ENCODE data around the gene ABCG4.

ABCG4 gene

GRCh38 chr11:119187123-119187892 is 38.5 kb downstream of the ABCG4 start:
- no CpG with 5 or more reads among the region's 21 CpGs for WGBS, 2 donors (ENCODE audit: extremely low coverage in 2 of 2, insufficient read length in 2 of 2, insufficient replicate concordance in 1 of 2)

GRCh38 chr11:119188067-119188466 is 39.2 kb downstream of the ABCG4 start:
- Histone ChIP-seq H3K79me1 (ENCODE audit: low read depth, low read length) (peaks cover 2% of the 10 kb centered on the region), H2BK15ac (ENCODE audit: low read length) (peak overlapping the region; percentile 89), H3K27ac (replicated peaks; ENCODE audit: low read length) (no peak overlapping the region), H3K4me2 (ENCODE audit: insufficient read depth, low read length, poor library complexity, severe bottlenecking) (peak overlapping the region; percentile 11), H3K23ac (ENCODE audit: low read depth, low read length, poor library complexity) (no peak overlapping the region), H3K9ac (ENCODE audit: low read depth, low read length, poor library complexity) (no peak overlapping the region), H3K4me3 (ENCODE audit: low read length in 2 of 2) (no peak overlapping the region), H3K4me1 (ENCODE audit: control insufficient read depth in 2 of 2, insufficient read depth in 1 of 2, low read depth in 1 of 2, low read length in 2 of 2) (peaks cover 0 to 6% of the 10 kb centered on the region in 2 donors), H3K18ac (ENCODE audit: low read length) (peak overlapping the region; percentile 28), H2AFZ (ENCODE audit: low read length) (peak overlapping the region; percentile 4), H4K8ac (ENCODE audit: low read depth, low read length) (no peak overlapping the region), H3K27me3 (ENCODE audit: control insufficient read depth in 3 of 3, insufficient read depth in 3 of 3, low read depth in 1 of 3, low read length in 3 of 3) (peaks cover 0 to 43% (median 0%) of the 10 kb centered on the region in 3 experiments), H4K91ac (ENCODE audit: low read depth, low read length, poor library complexity) (no peak overlapping the region), H2BK5ac (ENCODE audit: low read length) (no peak overlapping the region), H2AK5ac (ENCODE audit: low read depth, low read length) (peak overlapping the region; percentile 36), H2BK120ac (ENCODE audit: low read depth, low read length) (no peak overlapping the region), H3K36me3 (replicated peaks in 1 of 2; ENCODE audit: control insufficient read depth in 2 of 2, insufficient read depth in 2 of 2, low read length in 2 of 2) (no peaks in the 10 kb centered on the region), H2BK12ac (ENCODE audit: low read length) (peak overlapping the region; percentile 41), H3K4ac (ENCODE audit: low read length) (no peak overlapping the region), H3K9me3 (replicated peaks in 1 of 2; ENCODE audit: control insufficient read depth in 2 of 2, insufficient read depth in 1 of 2, low read depth in 1 of 2, low read length in 2 of 2) (no peaks in the 10 kb centered on the region), H3K14ac (ENCODE audit: low read length) (peak overlapping the region; percentile 38)
- DNase-seq (ENCODE audit: low spot score): no peak
- WGBS, 2 donors (ENCODE audit: extremely low coverage in 2 of 2, insufficient read length in 2 of 2, insufficient replicate concordance in 1 of 2): no CpG with 5 or more reads among the region's 11 CpGs

More at GRCh38 chr11:119187123-119187892, 38.5 kb downstream of the ABCG4 start:
- Histone ChIP-seq H3K4ac (ENCODE audit: low read length) (no peak overlapping the region), H2BK15ac (ENCODE audit: low read length) (no peak overlapping the region), H3K4me1 (ENCODE audit: control insufficient read depth in 2 of 2, insufficient read depth in 1 of 2, low read depth in 1 of 2, low read length in 2 of 2) (peaks cover 0 to 6% of the 10 kb centered on the region in 2 donors), H3K4me3 (ENCODE audit: low read length in 2 of 2) (no peak overlapping the region), H3K9ac (ENCODE audit: low read depth, low read length, poor library complexity) (no peak overlapping the region), H2BK5ac (ENCODE audit: low read length) (no peak overlapping the region), H3K23ac (ENCODE audit: low read depth, low read length, poor library complexity) (no peak overlapping the region), H3K9me3 (replicated peaks in 1 of 2; ENCODE audit: control insufficient read depth in 2 of 2, insufficient read depth in 1 of 2, low read depth in 1 of 2, low read length in 2 of 2) (no peaks in the 10 kb centered on the region), H3K14ac (ENCODE audit: low read length) (peak overlapping the region; percentile 38), H4K8ac (ENCODE audit: low read depth, low read length) (no peak overlapping the region), H3K4me2 (ENCODE audit: insufficient read depth, low read length, poor library complexity, severe bottlenecking) (no peak overlapping the region), H2BK12ac (ENCODE audit: low read length) (no peak overlapping the region), H3K27me3 (ENCODE audit: control insufficient read depth in 3 of 3, insufficient read depth in 3 of 3, low read depth in 1 of 3, low read length in 3 of 3) (peaks cover 0 to 45% (median 0%) of the 10 kb centered on the region in 3 experiments), H3K27ac (replicated peaks; ENCODE audit: low read length) (no peak overlapping the region), H3K36me3 (replicated peaks in 1 of 2; ENCODE audit: control insufficient read depth in 2 of 2, insufficient read depth in 2 of 2, low read length in 2 of 2) (peaks cover 0 to under 1% of the 10 kb centered on the region in 2 donors), H2AFZ (ENCODE audit: low read length) (no peak overlapping the region), H3K79me1 (ENCODE audit: low read depth, low read length) (peaks cover 2% of the 10 kb centered on the region), H2BK120ac (ENCODE audit: low read depth, low read length) (no peak overlapping the region), H3K18ac (ENCODE audit: low read length) (no peak overlapping the region), H2AK5ac (ENCODE audit: low read depth, low read length) (peak overlapping the region; percentile 36), H4K91ac (ENCODE audit: low read depth, low read length, poor library complexity) (no peak overlapping the region)
- DNase-seq (ENCODE audit: low spot score): no peak

GRCh38 chr11:119188887-119189286 is 40.0 kb downstream of the ABCG4 start:
- WGBS, 2 donors (ENCODE audit: extremely low coverage in 2 of 2, insufficient read length in 2 of 2, insufficient replicate concordance in 1 of 2): no CpG with 5 or more reads among the region's 8 CpGs
- Histone ChIP-seq H3K79me1 (ENCODE audit: low read depth, low read length) (peaks cover 2% of the 10 kb centered on the region), H2AK5ac (ENCODE audit: low read depth, low read length) (peak overlapping the region; percentile 81), H3K14ac (ENCODE audit: low read length) (no peak overlapping the region), H3K9me3 (replicated peaks in 1 of 2; ENCODE audit: control insufficient read depth in 2 of 2, insufficient read depth in 1 of 2, low read depth in 1 of 2, low read length in 2 of 2) (no peaks in the 10 kb centered on the region), H3K36me3 (replicated peaks in 1 of 2; ENCODE audit: control insufficient read depth in 2 of 2, insufficient read depth in 2 of 2, low read length in 2 of 2) (no peaks in the 10 kb centered on the region), H2BK15ac (ENCODE audit: low read length) (peak overlapping the region; percentile 89), H3K27ac (replicated peaks; ENCODE audit: low read length) (no peak overlapping the region), H2AFZ (ENCODE audit: low read length) (no peak overlapping the region), H4K8ac (ENCODE audit: low read depth, low read length) (no peak overlapping the region), H3K4me1 (ENCODE audit: control insufficient read depth in 2 of 2, insufficient read depth in 1 of 2, low read depth in 1 of 2, low read length in 2 of 2) (peaks cover 0 to 6% of the 10 kb centered on the region in 2 donors), H2BK120ac (ENCODE audit: low read depth, low read length) (no peak overlapping the region), H3K4ac (ENCODE audit: low read length) (no peak overlapping the region), H3K23ac (ENCODE audit: low read depth, low read length, poor library complexity) (no peak overlapping the region), H4K91ac (ENCODE audit: low read depth, low read length, poor library complexity) (no peak overlapping the region), H2BK12ac (ENCODE audit: low read length) (no peak overlapping the region), H3K18ac (ENCODE audit: low read length) (peak overlapping the region; percentile 5), H2BK5ac (ENCODE audit: low read length) (peak overlapping the region; percentile 71), H3K27me3 (ENCODE audit: control insufficient read depth in 3 of 3, insufficient read depth in 3 of 3, low read depth in 1 of 3, low read length in 3 of 3) (peaks cover 0 to 43% (median 0%) of the 10 kb centered on the region in 3 experiments), H3K4me2 (ENCODE audit: insufficient read depth, low read length, poor library complexity, severe bottlenecking) (no peak overlapping the region), H3K4me3 (ENCODE audit: low read length in 2 of 2) (no peak overlapping the region), H3K9ac (ENCODE audit: low read depth, low read length, poor library complexity) (no peak overlapping the region)
- no peak for DNase-seq (ENCODE audit: low spot score)

- Histone ChIP-seq H3K9me3 (replicated peaks in 1 of 2; ENCODE audit: control insufficient read depth in 2 of 2, insufficient read depth in 1 of 2, low read depth in 1 of 2, low read length in 2 of 2) (no peaks in the 10 kb centered on the region), H3K18ac (ENCODE audit: low read length) (no peak overlapping the region), H3K36me3 (replicated peaks in 1 of 2; ENCODE audit: control insufficient read depth in 2 of 2, insufficient read depth in 2 of 2, low read length in 2 of 2) (no peaks in the 10 kb centered on the region), H2BK120ac (ENCODE audit: low read depth, low read length) (no peak overlapping the region), H2AFZ (ENCODE audit: low read length) (no peak overlapping the region), H2BK5ac (ENCODE audit: low read length) (peak overlapping the region; percentile 71), H3K23ac (ENCODE audit: low read depth, low read length, poor library complexity) (no peak overlapping the region), H3K79me1 (ENCODE audit: low read depth, low read length) (peaks cover 2% of the 10 kb centered on the region), H2AK5ac (ENCODE audit: low read depth, low read length) (peak overlapping the region; percentile 81), H4K8ac (ENCODE audit: low read depth, low read length) (no peak overlapping the region), H2BK15ac (ENCODE audit: low read length) (peak overlapping the region; percentile 67), H4K91ac (ENCODE audit: low read depth, low read length, poor library complexity) (no peak overlapping the region), H3K4me2 (ENCODE audit: insufficient read depth, low read length, poor library complexity, severe bottlenecking) (no peak overlapping the region), H3K4ac (ENCODE audit: low read length) (no peak overlapping the region), H3K14ac (ENCODE audit: low read length) (no peak overlapping the region), H3K4me3 (ENCODE audit: low read length in 2 of 2) (no peak overlapping the region), H2BK12ac (ENCODE audit: low read length) (no peak overlapping the region), H3K27me3 (ENCODE audit: control insufficient read depth in 3 of 3, insufficient read depth in 3 of 3, low read depth in 1 of 3, low read length in 3 of 3) (peaks cover 0 to 45% (median 0%) of the 10 kb centered on the region in 3 experiments), H3K9ac (ENCODE audit: low read depth, low read length, poor library complexity) (no peak overlapping the region), H3K27ac (replicated peaks; ENCODE audit: low read length) (no peak overlapping the region), H3K4me1 (ENCODE audit: control insufficient read depth in 2 of 2, insufficient read depth in 1 of 2, low read depth in 1 of 2, low read length in 2 of 2) (peaks cover 0 to 6% of the 10 kb centered on the region in 2 donors)
- no peak for DNase-seq (ENCODE audit: low spot score)
- WGBS, 2 donors (ENCODE audit: extremely low coverage in 2 of 2, insufficient read length in 2 of 2, insufficient replicate concordance in 1 of 2): no CpG with 5 or more reads among the region's 4 CpGs
Measured at GRCh38 chr11:119189393-119189792, 40.5 kb downstream of the ABCG4 start.
